CD4-positive, alpha-beta T cell treated with Interferon alpha-2 for 1 hour (primary cell): Measurements from ENCODE around the gene PPIL3.
"Not testable (repeated sequence)": the region's sequence is repeated elsewhere in the genome, so short reads cannot be mapped to it uniquely, and the experiment has no call there.

Experiments
- DNase-seq, 2 donors: peaks; one replicate each; pipeline ENCODE4 v3.0.0-alpha.2; 2020 to 2022

PPIL3 gene

GRCh38 chr2:200888704-200889625 lies at the start of gene PPIL3, which contains the start of gene NIF3L1:
Gene PPIL3, minus strand, starts transcription at chr2:200889077. Its CDS starts 1,462 bp downstream, at chr2:200887615.
Gene NIF3L1, plus strand, starts transcription at chr2:200889371. Its CDS starts 2,573 bp downstream, at chr2:200891944.
- DNase-seq = peak; percentile 96 to 97

- DNase-seq = no peak
These were observed 42.2 kb upstream of the PPIL3 start for GRCh38 chr2:200930947-200931626.

GRCh38 chr2:200929334-200930249 lies 40.7 kb upstream of the PPIL3 start:
- DNase-seq = no peak

- no peak for DNase-seq
These were observed 33.6 kb upstream of the PPIL3 start for GRCh38 chr2:200922439-200922838.

GRCh38 chr2:200913654-200914053 lies 24.8 kb upstream of the PPIL3 start:
- DNase-seq = no peak

- DNase-seq = no peak
These were observed 21.1 kb upstream of the PPIL3 start for GRCh38 chr2:200909958-200910357.

GRCh38 chr2:200905618-200906296 lies 16.9 kb upstream of the PPIL3 start:
- peak; percentile 53 to 62 for DNase-seq

GRCh38 chr2:200901459-200902072 lies 12.7 kb upstream of the PPIL3 start:
- DNase-seq = peak; percentile 80 to 88

- no peak for DNase-seq
These were observed 10.6 kb upstream of the PPIL3 start for GRCh38 chr2:200899482-200899881.

GRCh38 chr2:200881715-200882249 lies 7.1 kb downstream of the PPIL3 start:
- DNase-seq = not testable (repeated sequence)

- no peak for DNase-seq
These were observed 10.5 kb downstream of the PPIL3 start for GRCh38 chr2:200878289-200878880.

- DNase-seq = no peak
These were observed 11.4 kb downstream of the PPIL3 start for GRCh38 chr2:200877443-200877842.

GRCh38 chr2:200873560-200873959 lies 15.3 kb downstream of the PPIL3 start:
- no peak for DNase-seq

GRCh38 chr2:200871151-200871550 lies 17.7 kb downstream of the PPIL3 start:
- no peak for DNase-seq

- DNase-seq = no peak
These were observed 19.9 kb downstream of the PPIL3 start for GRCh38 chr2:200869014-200869413.

GRCh38 chr2:200864176-200865034 lies 24.5 kb downstream of the PPIL3 start, which contains the start of gene CLK1:
Gene CLK1, minus strand, starts transcription at chr2:200864658. Its CDS starts 2,796 bp downstream, at chr2:200861862.
- DNase-seq = peak; percentile 96 to 97

- DNase-seq = peak in 1 of 2 donors; percentile 26
These were observed 25.1 kb downstream of the PPIL3 start for GRCh38 chr2:200863782-200864175.

- peak; percentile 65 to 81 for DNase-seq
These were observed 26.3 kb downstream of the PPIL3 start for GRCh38 chr2:200862532-200863000.

GRCh38 chr2:200861617-200862155 lies 27.2 kb downstream of the PPIL3 start:
- no peak for DNase-seq
